NB4 (cell line): Measurements from ENCODE around the gene FABP7.

Experiments
- MYC ChIP-seq: IDR thresholded peaks from 2 replicates; pipeline ENCODE4 v1.6.1; 2011; ENCODE audit warnings: low read depth, low read length
- POLR2A ChIP-seq: IDR thresholded peaks from 2 replicates; pipeline ENCODE4 v1.6.1; 2011; ENCODE audit warnings: mild to moderate bottlenecking; ENCODE audit not compliant: insufficient read length; ENCODE audit errors: extremely low read depth
- TF ChIP-seq, protein P1 (sequence below): IDR thresholded peaks from one replicate; pipeline ENCODE4 v1.5.1; 2012; ENCODE audit warnings: low read depth, low read length

DNA sequence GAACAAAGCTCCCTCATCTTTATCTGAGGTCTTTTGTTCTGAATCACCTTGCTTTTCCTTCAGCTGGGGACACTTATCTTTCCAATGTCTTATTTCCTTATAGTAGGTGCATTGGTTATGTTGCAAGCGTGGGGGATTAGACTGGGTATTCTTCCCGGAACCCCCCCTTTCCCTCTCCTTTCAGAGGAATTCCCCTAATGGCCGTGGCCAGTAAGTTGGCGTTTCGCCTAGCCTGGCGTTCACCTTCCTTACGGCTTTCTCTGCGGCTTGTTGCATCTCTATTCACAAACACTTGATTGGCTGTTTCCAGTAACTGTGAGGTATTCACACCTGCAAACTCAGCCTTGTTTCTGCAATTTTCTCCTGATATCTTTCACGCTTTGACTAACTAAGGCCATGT is 32.8 kb upstream of the FABP7 start:
- TF ChIP-seq POLR2A: no peak
- TF ChIP-seq, protein P1, sequence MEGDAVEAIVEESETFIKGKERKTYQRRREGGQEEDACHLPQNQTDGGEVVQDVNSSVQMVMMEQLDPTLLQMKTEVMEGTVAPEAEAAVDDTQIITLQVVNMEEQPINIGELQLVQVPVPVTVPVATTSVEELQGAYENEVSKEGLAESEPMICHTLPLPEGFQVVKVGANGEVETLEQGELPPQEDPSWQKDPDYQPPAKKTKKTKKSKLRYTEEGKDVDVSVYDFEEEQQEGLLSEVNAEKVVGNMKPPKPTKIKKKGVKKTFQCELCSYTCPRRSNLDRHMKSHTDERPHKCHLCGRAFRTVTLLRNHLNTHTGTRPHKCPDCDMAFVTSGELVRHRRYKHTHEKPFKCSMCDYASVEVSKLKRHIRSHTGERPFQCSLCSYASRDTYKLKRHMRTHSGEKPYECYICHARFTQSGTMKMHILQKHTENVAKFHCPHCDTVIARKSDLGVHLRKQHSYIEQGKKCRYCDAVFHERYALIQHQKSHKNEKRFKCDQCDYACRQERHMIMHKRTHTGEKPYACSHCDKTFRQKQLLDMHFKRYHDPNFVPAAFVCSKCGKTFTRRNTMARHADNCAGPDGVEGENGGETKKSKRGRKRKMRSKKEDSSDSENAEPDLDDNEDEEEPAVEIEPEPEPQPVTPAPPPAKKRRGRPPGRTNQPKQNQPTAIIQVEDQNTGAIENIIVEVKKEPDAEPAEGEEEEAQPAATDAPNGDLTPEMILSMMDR: no peak
- no peak for TF ChIP-seq MYC
